HFFc6 (cell line): ENCODE data around the gene EVI5L. TPM values are rescaled to one million over a fixed set of nuclear protein-coding genes. Genes with fewer than 3 reads are reported as not detected.

Experiments
- DNase-seq: peaks from one replicate; pipeline ENCODE4 v3.0.0-alpha.2; 2018
- H3K27ac Mint-ChIP-seq: 2 replicates; pipeline ENCODE4 v1.8.0; 2020; ENCODE audit warnings: mild to moderate bottlenecking, mixed read lengths
- H3K27me3 Mint-ChIP-seq: 2 replicates; pipeline ENCODE4 v1.8.0; 2021; ENCODE audit warnings: mild to moderate bottlenecking, moderate library complexity, mixed read lengths; ENCODE audit not compliant: insufficient read depth
- H3K36me3 Mint-ChIP-seq: 2 replicates; pipeline ENCODE4 v1.8.0; 2021; ENCODE audit warnings: low read depth, mixed read lengths
- H3K4me1 Mint-ChIP-seq: 2 replicates; pipeline ENCODE4 v1.8.0; 2020; ENCODE audit warnings: low read depth, mixed read lengths
- H3K4me3 Mint-ChIP-seq: 2 replicates; pipeline ENCODE4 v1.8.0; 2020; ENCODE audit warnings: mild to moderate bottlenecking, moderate library complexity, mixed read lengths
- H3K9me3 Mint-ChIP-seq: 2 replicates; pipeline ENCODE4 v1.8.0; 2020; ENCODE audit warnings: mild to moderate bottlenecking, mixed read lengths
- total RNA-seq, 6 experiments: library from RNA; stranded (reverse); fragmentation: NEBNext Ultra II Directional; extraction: Animal tissue kit (Norgen Biotek cat#: 25700); gene quantifications; 2 replicates in 1 of 6; 3 replicates in 5 of 6; pipeline ENCODE4 v1.2.3, GENCODE V29; 2021
- TF ChIP-seq, protein P1 (sequence below): fragments of 200-600 bp; sonication (generic); IDR thresholded peaks from 2 replicates; pipeline ENCODE4 v1.5.0; 2021; ENCODE audit warnings: antibody characterized with exemption, mild to moderate bottlenecking

The EVI5L gene
- total RNA-seq, 6 experiments from 2014 or later: 26.4 to 33.0 (median 27.7) TPM

DNA sequence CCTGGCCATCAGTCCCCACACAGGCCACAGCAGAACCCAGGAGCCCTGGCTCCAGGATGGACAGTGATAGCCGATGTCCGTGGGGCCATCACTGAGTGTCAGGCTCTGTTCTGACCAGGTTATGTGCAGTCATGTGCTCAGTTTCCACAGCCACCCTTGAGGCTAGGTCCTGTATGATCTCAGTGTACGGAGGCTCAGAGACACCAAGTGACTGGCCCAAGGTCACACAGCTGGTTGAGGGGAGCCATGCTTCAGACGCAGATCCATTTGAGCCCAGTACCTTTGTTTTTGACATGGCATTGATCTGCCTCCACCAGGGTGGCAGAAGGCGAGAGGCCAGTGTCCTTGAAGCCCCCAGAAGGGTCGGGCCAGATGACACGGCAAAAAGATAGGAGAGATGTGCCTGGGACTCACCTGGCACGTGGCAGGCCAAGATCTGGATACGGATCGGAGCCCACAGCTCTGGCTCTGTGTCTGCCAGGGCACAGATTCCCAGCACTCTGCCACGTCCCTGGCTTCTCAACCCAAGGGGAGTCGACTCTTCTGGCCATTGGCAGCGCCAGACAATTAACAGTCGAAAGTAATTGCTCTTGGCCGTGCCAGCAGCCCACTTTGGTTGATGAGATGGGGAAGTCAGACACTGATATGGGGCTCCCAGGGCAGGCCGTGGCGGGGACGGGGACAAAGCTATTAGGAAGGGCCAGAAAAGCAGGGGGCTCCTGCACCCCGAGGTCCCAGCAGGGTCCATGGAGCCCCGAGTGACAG, 15.6 kb downstream of the EVI5L start:
- Mint-ChIP-seq H3K9me3 (peaks cover 6% of the 10 kb centered on the region; the same call in 1 of the 2 replicates), H3K27ac (no peak overlapping the region), H3K27me3 (no peaks in the 10 kb centered on the region), H3K4me3 (no peak overlapping the region), H3K4me1 (no peaks in the 10 kb centered on the region), H3K36me3 (no peaks in the 10 kb centered on the region)
- no peak for DNase-seq
- TF ChIP-seq, protein P1, sequence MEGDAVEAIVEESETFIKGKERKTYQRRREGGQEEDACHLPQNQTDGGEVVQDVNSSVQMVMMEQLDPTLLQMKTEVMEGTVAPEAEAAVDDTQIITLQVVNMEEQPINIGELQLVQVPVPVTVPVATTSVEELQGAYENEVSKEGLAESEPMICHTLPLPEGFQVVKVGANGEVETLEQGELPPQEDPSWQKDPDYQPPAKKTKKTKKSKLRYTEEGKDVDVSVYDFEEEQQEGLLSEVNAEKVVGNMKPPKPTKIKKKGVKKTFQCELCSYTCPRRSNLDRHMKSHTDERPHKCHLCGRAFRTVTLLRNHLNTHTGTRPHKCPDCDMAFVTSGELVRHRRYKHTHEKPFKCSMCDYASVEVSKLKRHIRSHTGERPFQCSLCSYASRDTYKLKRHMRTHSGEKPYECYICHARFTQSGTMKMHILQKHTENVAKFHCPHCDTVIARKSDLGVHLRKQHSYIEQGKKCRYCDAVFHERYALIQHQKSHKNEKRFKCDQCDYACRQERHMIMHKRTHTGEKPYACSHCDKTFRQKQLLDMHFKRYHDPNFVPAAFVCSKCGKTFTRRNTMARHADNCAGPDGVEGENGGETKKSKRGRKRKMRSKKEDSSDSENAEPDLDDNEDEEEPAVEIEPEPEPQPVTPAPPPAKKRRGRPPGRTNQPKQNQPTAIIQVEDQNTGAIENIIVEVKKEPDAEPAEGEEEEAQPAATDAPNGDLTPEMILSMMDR: no peak

DNA sequence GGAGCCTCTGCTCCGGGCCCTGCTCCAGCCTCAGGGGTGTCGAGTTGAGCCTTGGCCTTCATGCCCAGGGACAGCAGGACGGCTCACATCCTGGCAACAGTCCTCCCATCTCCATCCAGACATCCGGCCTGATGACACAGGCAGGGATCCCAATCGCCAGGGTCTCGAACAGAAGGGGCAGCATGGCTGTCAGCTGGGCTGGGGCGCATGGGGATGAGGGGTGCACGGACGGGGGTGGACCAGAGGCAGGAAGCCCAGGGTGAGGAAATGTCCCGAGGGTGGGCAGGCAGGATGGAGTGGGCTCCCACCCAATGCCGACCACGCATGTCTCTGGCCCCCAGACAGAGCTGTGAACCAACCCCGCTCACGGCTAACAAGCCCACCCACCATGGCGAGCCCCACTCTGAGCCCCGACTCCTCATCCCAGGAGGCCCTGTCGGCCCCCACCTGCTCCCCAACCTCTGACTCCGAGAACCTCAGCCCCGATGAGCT, 16.2 kb downstream of the EVI5L start:
- H3K4me3 Mint-ChIP-seq: no peak overlapping the region
- H3K27ac Mint-ChIP-seq: no peak overlapping the region
- TF ChIP-seq, protein P1: no peak
- H3K27me3 Mint-ChIP-seq: no peaks in the 10 kb centered on the region
- no peak for DNase-seq
- H3K9me3 Mint-ChIP-seq: no peaks in the 10 kb centered on the region
- no peaks in the 10 kb centered on the region for H3K4me1 Mint-ChIP-seq
- no peaks in the 10 kb centered on the region for H3K36me3 Mint-ChIP-seq

DNA sequence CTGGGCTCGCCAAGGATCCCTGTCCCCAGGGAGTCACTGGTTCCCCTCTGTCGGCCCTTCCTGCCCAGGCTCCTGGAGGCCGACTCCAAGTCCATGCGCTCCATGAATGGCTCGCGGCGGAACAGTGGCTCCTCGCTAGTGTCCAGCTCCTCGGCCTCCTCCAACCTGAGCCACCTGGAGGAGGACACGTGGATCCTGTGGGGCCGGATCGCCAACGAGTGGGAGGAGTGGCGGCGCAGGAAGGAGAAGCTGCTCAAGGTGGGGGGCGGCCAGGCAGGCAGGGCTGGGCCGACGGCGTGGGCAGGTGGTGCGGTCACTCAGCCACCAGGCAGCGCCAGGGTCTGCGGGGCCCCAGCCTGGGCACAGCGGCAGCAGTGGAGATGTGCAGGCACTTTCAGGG, 17.6 kb downstream of the EVI5L start:
- Mint-ChIP-seq H3K36me3 (no peaks in the 10 kb centered on the region), H3K4me3 (no peak overlapping the region), H3K9me3 (no peaks in the 10 kb centered on the region), H3K27me3 (no peaks in the 10 kb centered on the region; the same call in 1 of the 2 replicates), H3K4me1 (no peaks in the 10 kb centered on the region), H3K27ac (no peak overlapping the region)
- no peak for DNase-seq
- TF ChIP-seq, protein P1: no peak

DNA sequence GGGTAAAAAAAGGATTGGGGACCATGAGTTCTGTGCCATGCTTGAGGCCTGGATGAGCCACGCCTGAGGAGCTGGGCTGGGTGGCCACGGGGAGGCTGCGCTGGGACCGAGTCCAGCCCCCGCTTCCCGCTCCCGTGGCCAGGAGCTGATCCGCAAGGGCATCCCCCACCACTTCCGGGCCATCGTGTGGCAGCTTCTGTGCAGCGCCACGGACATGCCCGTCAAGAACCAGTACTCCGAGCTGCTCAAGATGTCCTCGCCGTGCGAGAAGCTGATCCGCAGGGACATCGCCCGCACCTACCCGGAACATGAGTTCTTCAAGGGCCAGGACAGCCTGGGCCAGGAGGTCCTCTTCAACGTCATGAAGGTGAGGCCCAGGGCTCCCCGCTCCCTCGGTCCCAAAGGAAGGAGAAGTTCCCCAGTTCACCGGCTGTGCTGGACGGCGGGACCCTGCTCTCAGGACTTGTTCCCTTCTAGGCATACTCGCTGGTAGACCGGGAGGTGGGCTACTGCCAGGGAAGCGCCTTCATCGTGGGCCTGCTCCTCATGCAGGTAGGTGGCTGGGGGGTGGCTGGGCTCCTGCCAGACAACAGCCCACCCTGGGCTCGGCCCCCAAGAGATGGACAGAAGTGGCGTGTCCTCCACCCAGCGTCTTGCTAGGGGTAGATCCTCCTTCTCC, 18.9 kb downstream of the EVI5L start:
- peaks cover 3% of the 10 kb centered on the region for H3K27me3 Mint-ChIP-seq
- no peak overlapping the region for H3K27ac Mint-ChIP-seq
- H3K36me3 Mint-ChIP-seq: no peaks in the 10 kb centered on the region
- H3K9me3 Mint-ChIP-seq: no peaks in the 10 kb centered on the region
- TF ChIP-seq, protein P1: no peak
- no peak overlapping the region for H3K4me3 Mint-ChIP-seq
- no peak for DNase-seq
- H3K4me1 Mint-ChIP-seq: peaks cover 6% of the 10 kb centered on the region; the same call in 1 of the 2 replicates

DNA sequence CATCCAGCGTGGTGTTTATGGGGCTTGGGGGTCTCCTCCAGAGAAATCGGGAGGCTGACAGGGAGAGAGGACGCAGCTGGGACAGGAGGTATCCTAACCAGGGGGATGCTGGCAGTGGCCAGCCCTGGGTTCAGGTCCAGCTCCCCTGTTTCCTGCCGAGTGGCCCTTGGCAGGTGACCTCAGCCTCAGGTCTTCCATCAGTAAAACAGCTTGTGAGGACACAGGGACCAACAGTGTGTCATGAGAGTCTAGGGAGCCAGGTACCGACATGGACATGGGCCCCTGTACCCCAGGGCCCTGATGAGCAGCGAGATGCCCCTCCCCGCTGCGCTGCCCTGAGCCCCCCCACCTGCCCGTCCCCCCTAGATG, 19.6 kb downstream of the EVI5L start:
- Mint-ChIP-seq H3K27ac (no peak overlapping the region), H3K36me3 (no peaks in the 10 kb centered on the region)

More for the DNA sequence above, 19.6 kb downstream of the EVI5L start:
- H3K4me1 Mint-ChIP-seq: peaks cover 6% of the 10 kb centered on the region; the same call in 1 of the 2 replicates
- TF ChIP-seq, protein P1: no peak
- H3K4me3 Mint-ChIP-seq: no peak overlapping the region
- H3K27me3 Mint-ChIP-seq: peaks cover 3% of the 10 kb centered on the region
- DNase-seq: no peak
- H3K9me3 Mint-ChIP-seq: no peaks in the 10 kb centered on the region
